CD4-positive, alpha-beta T cell treated with Interleukin-4 for 4 hours (primary cell): ENCODE measurements around the gene VARS2.

Experiments used
- DNase-seq: peaks from one replicate; pipeline ENCODE4 v3.0.0-alpha.2; 2020

VARS2 gene

DNA sequence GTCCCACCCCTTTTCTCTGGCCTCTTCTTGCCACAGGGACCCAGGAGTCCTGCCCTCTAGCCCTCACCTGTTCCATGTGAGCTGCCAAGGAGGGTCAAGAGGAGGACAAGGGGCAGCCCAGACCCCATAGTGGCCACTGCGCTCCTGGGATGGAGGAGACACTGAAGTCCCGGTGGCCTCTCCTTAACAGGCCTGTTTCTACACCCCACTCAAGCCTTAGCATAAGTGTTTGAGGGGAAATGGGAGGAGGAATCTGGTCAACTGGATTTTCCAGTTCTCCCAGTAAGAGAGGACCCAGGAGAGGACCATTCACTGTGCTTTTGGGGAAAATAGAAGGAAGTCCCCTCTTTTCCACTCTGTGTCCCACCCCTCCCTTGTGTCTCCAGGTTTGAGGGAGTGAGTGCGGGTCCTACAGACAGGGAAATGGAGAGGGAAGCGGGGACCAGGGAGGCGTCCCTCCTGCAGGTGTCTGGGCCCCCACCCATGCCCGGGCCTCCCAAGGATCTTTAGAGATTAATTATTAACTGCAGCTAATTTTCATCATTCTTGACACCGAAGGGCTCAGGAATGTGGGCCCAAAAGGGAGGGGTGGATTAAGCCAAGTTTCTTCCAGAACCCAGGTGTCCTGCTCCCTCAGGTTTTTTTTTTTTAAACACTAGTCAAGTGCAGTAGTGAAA is 18.1 kb downstream of the VARS2 start, which contains the start of gene SFTA2:
Gene SFTA2, minus strand, starts transcription at position 202 of the 677 bp plus-strand sequence. Its CDS starts 74 bp downstream, at position 128.
- no peak for DNase-seq

- no peak for DNase-seq
These were observed 18.8 kb downstream of the VARS2 start for GRCh38 chr6:30932665-30933365.

- no peak for DNase-seq
These were observed 21.0 kb downstream of the VARS2 start for GRCh38 chr6:30935018-30935417.

DNA sequence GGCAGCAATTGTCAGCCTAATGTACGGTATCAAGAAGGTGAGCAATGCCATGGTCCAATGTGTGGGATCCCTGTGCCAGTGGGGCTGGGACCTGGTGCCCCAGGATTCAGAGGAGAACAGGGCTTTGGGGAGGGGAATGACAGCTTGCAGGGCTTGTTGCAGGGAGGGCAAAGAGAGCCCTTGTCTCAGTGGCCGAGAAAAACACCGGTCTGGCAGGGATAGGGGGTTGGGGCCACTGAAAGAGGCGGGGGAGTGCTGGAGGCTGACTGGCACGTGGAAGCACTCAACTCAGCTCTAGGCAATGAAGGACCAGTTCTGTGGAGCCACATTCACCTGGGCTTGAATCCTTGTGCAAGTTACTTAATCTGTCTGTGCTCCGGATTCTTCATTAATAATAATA is 23.2 kb downstream of the VARS2 start:
- DNase-seq, result no peak

DNA sequence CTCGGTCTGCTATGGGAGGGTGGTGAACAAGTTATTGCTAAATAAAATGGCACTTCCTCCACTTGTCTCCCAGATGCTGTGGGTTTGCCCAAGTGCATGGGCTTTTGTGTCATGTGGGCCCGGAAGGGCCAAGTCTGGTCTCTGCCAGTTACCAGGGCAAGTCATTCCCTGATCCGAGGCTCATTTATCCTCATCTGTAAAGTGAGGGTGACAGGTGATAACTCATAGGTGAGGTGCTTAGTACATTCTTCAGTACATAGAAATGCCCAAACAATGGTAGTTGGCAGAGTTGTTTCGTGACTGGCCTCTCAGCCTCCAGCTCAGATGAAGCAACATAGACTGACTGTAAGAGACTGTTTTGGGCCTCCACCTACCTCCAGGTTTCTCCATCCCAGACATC is 24.7 kb downstream of the VARS2 start:
- no peak for DNase-seq

GRCh38 chr6:30939473-30939872 is 25.4 kb downstream of the VARS2 start:
- no peak for DNase-seq

GRCh38 chr6:30940361-30940986 is 26.4 kb downstream of the VARS2 start, which contains the start of gene MUCL3:
MUCL3 (plus strand) TSS chr6:30940973; CDS start chr6:30941000, 27 bp downstream.
- DNase-seq, result no peak

GRCh38 chr6:30942338-30943060 is 28.5 kb downstream of the VARS2 start:
- DNase-seq, result no peak

GRCh38 chr6:30944051-30944450 is 30.0 kb downstream of the VARS2 start:
- no peak for DNase-seq

GRCh38 chr6:30945281-30945680 is 31.2 kb downstream of the VARS2 start:
- no peak for DNase-seq

- no peak for DNase-seq
These were observed 33.2 kb downstream of the VARS2 start for GRCh38 chr6:30947231-30947630.

DNA sequence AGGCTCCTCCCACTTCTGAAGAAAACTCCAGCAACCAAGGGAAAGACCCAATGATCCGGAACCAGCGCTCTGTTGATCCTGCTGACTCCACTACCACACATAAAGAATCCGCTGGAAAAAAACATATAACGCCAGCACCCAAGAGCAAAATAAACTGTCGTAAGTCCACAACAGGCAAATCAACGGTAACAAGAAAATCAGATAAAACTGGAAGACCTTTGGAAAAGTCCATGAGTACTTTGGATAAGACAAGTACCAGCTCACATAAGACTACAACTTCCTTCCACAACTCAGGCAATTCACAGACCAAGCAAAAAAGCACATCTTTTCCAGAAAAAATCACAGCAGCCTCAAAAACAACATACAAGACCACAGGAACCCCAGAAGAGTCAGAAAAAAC is 34.8 kb downstream of the VARS2 start:
- no peak for DNase-seq

- DNase-seq, result no peak
These were observed 38.0 kb downstream of the VARS2 start for GRCh38 chr6:30951907-30952469.

GRCh38 chr6:30954631-30955366 is 40.8 kb downstream of the VARS2 start:
- no peak for DNase-seq

- peak; percentile 62 for DNase-seq
These were observed 41.5 kb downstream of the VARS2 start for GRCh38 chr6:30955367-30956042.

GRCh38 chr6:30957716-30958115 is 43.7 kb downstream of the VARS2 start:
- no peak for DNase-seq

DNA sequence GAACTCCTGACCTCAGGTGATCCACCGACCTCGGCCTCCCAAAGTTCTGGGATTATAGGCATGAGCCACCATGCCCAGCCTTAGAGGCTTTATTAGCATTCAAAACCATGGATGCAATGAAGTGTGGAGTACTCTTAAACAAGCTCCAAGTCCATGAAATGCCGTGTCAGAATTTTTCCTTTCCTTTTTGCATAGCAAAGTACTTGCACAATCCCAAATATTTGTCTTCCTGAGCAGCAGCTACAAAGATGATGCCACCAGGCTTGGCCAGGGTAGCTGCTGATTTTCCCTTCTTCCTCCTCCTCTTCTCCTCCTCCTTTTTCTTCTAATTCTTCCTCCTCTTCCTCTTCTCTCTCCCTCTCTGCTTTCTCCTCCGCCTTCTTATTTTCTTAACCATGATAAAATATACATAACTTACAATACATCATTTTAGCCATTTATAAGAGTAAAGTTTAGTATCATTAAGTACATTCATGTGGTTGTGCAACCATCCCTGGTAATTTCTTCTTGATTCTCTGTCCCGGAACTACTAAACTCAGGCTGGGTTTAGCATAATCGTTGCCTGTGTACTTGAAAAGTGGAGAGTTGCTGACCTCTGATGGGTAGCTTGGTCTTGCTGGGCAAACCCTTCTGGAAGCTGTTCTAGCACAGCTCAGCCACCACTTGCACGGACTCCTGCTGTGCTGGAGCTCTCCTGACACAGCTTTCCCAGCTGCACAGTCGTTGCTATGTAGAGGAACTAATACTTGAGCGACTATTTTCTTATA is 47.1 kb downstream of the VARS2 start:
- no peak for DNase-seq

DNA sequence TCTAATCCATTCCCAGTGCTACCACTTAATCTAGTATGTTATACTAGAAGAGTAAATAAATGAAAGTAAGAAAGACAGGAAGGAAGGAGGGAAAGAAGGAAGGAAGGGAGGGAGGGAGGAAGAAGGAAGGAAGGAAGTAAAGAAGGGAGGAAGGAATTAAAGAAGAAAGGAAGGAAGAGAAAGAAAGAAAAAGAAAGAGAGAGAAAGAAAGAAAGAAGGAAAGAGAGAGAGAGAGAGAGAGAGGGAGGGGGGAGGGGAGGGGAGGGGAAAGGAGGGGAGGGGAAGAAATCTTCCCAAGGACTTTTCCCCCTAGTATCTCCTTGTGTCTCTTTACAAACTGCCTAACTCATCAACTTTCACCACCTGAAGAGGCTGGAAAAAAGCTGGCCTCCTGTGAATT is 48.7 kb downstream of the VARS2 start:
- DNase-seq, result no peak

- no peak for DNase-seq
These were observed 49.6 kb downstream of the VARS2 start for GRCh38 chr6:30963641-30964040.

- DNase-seq, result peak; percentile 26
These were observed 50.0 kb downstream of the VARS2 start for GRCh38 chr6:30964075-30964474.

GRCh38 chr6:30965140-30965601 is 51.1 kb downstream of the VARS2 start:
- DNase-seq, result no peak
